ENCODE data around the gene OR51A4. TPM values are rescaled to one million over a fixed set of nuclear protein-coding genes. Genes with fewer than 3 reads are reported as not detected.
"Not testable (repeated sequence)": the region's sequence is repeated elsewhere in the genome, so short reads cannot be mapped to it uniquely, and the experiment has no call there.

OR51A4 gene, protein sequence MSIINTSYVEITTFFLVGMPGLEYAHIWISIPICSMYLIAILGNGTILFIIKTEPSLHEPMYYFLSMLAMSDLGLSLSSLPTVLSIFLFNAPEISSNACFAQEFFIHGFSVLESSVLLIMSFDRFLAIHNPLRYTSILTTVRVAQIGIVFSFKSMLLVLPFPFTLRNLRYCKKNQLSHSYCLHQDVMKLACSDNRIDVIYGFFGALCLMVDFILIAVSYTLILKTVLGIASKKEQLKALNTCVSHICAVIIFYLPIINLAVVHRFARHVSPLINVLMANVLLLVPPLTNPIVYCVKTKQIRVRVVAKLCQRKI
- total RNA-seq, result not detected

- ATAC-seq, result no peak
Observed at GRCh38 chr11:4947505-4947904, at the start of gene OR51A4. Gene OR51A4 (minus strand): TSS chr11:4947605. CDS start chr11:4947100, 505 bp downstream.

DNA sequence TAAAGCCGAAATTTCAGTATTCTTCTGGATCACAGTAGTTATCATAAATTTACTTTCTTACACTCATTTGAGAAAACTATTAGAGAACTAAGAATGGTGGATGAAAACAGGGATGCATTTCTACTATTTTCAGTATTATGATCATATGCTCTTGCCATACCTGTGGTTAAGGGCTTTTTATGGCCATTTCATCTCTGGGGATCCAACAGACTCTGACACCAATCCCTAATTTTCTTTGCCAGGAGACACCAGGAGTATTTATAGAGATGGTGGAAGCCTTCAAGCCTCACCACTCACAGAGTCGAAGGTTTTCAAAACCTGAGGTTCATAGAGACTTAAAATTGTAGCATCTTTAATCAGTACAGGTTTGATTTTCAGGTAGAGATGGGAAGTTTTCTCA is 47.1 kb upstream of the OR51A4 start, which contains the start of gene OR51L1:
OR51L1 (plus strand) TSS at position 301 of the 400 bp plus-strand sequence. CDS start 4,132 bp downstream, outside the sequence.
- ATAC-seq, result no peak

GRCh38 chr11:4991060-4991459 is 43.7 kb upstream of the OR51A4 start:
- ATAC-seq, result no peak

DNA sequence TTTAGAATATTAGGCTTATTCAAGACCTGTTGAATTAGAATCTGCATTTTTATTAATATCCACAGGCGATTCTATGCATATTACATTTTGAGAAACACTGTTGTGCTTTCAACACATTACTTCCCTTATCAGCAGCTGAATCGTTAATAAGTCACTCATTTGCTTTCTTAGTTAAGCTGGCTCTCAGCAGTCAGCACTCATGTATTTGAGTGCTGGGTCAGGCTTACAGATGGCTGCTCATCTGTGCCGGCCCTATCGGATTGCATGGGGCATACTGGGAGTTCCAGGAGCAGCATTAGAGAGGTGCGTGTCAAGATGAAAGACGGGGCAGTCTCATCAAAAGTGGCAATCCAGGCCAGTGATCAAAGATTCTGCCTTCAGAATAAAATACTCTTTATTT is 36.4 kb upstream of the OR51A4 start:
- ATAC-seq, result no peak

- no peak for ATAC-seq
Observed at GRCh38 chr11:4982678-4983077, 35.3 kb upstream of the OR51A4 start.

DNA sequence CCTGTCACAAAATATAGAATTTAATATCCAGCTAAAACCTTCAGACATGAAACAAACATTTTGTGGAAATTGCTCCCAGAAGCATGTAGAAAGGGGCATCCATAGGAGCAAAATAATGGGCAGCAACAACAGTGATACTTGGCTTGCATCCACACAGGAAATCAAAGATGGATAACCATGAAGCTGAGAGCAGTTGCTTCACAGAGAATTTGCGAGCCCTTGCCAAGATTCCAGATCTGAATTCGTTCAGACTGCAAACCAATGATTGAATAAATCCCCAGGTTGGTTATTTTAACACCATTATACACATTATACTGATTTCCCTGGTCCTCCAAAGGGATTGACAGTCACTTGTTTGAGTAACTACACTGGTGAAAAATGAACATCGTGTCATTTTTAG is 31.6 kb upstream of the OR51A4 start:
- no peak for ATAC-seq

GRCh38 chr11:4975436-4975835 is 28.0 kb upstream of the OR51A4 start:
- ATAC-seq, result no peak

- ATAC-seq, result no peak
Observed at GRCh38 chr11:4962816-4963215, 15.4 kb upstream of the OR51A4 start.

- ATAC-seq, result no peak
Observed at GRCh38 chr11:4960877-4961276, 13.5 kb upstream of the OR51A4 start.

DNA sequence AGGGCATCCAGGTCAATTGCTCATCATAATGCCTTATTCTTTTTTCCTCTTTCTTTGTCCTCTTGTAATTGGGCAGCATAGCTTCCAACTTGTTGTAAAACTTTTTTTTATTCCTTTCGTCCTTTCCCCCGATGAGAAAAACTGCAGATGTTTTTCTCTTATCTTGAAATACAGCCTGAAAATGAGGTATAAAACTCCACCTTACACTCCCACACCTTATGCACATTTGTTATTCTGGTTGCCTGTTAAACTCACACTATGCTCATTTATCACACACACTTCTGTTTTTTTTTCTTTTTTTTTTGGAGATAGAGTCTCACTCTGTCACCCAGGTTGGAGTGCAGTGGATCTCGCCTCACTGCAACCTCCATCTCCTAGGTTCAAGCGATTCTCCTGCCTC is 10.0 kb upstream of the OR51A4 start:
- no peak for ATAC-seq

GRCh38 chr11:4955613-4956012 is 8.2 kb upstream of the OR51A4 start, which contains the start of gene OR51A2:
Gene OR51A2 (minus strand): TSS chr11:4955713. CDS start chr11:4955713, 0 bp downstream.
- ATAC-seq, result not testable (repeated sequence)

GRCh38 chr11:4936745-4937144 is 10.7 kb downstream of the OR51A4 start:
- ATAC-seq, result no peak

- ATAC-seq, result no peak
Observed at GRCh38 chr11:4932751-4933150, 14.7 kb downstream of the OR51A4 start.

DNA sequence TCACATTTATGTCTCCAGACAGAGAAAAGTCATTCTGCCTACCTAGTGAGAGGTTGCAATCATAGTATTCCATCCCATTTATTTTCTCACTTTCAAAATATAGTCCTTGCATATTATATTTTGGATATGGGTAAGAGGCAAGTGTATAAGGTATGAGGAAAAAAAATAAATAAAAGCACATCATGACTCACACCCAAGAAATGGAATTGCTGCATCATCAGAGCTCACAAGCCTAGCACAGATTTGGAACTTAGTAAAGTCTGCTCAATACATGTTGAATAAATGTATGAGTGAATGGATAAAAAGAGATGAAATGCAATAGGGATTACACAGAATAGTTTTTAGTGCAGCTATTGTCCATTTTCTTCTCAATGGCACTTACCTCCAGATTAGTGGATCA is 20.8 kb downstream of the OR51A4 start:
- ATAC-seq, result no peak

DNA sequence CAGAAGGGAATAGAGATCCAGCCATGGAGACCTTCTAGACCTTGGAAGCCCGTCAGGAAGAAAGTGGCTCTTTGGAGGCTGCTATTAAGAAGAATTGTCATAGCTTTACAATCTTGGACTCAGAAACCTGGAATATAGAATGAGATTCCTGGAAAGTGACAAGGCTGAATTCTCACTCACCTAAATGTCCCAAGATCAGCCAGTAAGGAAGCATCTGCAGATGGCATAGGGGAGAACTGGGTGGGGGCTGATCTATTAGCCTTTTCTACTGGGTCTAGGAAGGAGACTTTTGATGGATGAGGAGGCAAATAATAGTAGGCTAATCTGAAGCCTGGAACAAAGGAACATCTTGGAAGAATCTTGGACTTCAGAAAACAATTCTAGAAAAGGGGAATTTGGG is 23.2 kb downstream of the OR51A4 start, which contains the start of gene OR51G1:
OR51G1 (minus strand) TSS at position 101 of the 400 bp plus-strand sequence; CDS start at position 101, 0 bp downstream.
- no peak for ATAC-seq

DNA sequence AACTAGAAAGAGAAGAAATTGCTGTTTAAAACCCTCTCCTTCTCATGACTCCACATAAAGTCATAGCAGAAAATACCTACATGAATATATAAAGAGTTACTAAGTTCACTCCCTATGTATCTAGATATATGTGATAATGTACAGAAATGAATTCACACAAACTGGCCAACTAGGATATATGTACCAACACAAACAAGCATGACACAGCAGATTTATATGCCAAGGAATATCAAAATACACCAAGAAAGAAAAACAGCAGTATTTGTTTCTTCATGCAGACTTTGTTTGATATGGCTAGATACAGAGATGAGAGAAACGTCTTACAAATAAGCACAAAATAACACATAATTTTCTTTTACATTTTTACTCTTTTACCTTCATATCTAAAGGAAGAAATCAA is 25.1 kb downstream of the OR51A4 start:
- ATAC-seq, result no peak

GRCh38 chr11:4921796-4922195 is 25.6 kb downstream of the OR51A4 start:
- ATAC-seq, result no peak

DNA sequence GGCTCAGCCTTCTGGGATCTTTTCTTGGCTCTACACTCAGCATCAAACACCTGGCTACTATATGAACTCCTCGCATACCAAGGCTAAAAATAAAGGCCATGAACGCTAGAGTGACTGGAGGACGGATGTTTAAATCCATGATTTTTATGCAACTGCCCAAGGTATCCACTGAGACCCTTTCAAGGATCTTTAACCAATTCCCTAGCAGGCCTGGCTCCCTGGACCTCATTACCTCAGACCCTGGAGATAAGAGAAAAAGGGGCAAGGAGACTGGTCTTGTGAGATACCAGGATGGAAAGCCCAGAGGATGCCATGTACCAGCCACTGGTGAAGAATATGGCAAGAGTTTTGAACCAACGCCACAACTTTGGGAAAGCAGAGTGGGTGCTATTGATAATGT is 28.2 kb downstream of the OR51A4 start, which contains the start of gene OR51G2:
OR51G2 (minus strand) TSS at position 101 of the 400 bp plus-strand sequence. CDS start 3,687 bp downstream, outside the sequence.
- no peak for ATAC-seq

DNA sequence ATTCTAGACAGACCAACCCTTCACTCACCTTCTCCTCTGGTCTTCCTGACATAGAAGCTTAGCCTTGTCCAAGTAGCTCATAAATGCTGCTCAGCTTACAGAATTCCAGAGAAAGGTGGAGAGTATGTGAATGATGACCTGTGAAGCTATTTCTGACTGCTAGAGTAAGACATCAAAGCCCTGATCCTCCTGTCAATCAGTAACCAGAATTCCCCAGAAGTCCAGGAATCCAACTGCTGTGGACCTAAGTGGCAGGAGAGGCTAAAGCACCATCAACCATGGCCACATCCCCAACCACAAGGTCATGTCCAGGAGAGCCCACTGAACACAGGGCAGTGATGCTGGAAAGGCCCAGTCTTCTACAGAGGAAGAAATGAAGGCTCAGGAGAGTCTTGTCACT is 30.8 kb downstream of the OR51A4 start:
- no peak for ATAC-seq

DNA sequence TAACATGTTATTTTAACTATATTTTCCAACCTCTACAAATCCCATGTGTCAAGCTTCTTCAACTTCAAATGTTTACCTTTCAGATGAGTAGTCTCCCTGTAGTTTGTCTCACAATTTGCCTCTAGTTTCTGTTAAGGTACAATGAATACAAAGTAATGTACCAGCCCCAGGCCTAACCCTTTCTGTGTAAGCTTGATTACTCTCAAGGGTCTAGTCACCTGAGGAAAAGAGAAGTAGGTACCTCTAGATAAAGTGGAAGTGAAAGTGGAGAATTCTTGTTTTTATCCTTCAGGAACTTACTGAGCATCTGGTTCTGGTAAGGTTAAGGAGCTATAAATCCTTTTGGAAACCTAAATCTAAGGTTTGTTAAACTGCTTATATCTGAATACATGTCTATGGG is 43.9 kb downstream of the OR51A4 start, which contains the start of gene OR51A7:
OR51A7 (plus strand) TSS at position 300 of the 400 bp plus-strand sequence. CDS start 3,587 bp downstream, outside the sequence.
- ATAC-seq, result no peak
